Myocyte (in vitro differentiated cells): ENCODE results near the gene KDM3A. TPM values are rescaled to one million over a fixed set of nuclear protein-coding genes. Genes with fewer than 3 reads are reported as not detected.

Experiments
- DNase-seq: peaks from one replicate; pipeline ENCODE4 v3.0.0-alpha.2; 2012; ENCODE audit warnings: low read depth
- total RNA-seq: library from RNA; depleted of rRNA; stranded (reverse); fragments of >200 nt; gene quantifications from 2 replicates; pipeline ENCODE4 v1.2.3, GENCODE V29; 2014

KDM3A gene
- total RNA-seq, 1 donor from 2014 or later = 26.1 TPM

DNA sequence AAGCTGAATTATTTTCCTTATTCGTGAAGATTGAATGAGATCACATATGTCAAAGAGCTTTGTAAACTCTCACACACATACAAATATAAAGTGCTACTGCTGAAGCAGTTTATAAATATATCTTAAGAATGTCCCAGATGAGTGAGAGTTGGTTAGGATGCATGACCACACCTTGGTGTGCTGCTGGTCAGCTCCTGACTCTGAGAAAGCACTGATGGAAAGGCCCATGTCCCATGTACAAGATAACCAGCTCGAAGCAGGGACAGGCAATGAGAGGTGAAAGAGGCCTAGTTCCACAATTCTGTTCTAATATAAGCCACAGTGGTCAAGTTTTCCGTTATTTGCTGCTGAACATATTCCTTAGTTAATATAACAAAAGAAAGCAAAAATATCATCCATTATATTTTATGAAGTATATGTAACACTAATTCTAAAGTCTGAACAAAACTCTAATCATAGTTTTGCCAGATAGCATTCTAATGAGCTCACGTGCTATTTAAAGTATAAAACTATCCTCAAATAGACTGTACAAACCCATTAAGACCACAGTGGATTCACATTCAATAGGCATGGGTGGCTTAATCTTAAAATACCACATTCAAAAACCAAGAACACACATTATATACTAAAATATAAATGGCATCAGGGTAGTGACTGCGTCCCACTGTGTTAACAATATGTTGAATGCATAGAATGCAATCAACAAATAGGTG is 72.9 kb downstream of the KDM3A start:
- peak; percentile 68 for DNase-seq

DNA sequence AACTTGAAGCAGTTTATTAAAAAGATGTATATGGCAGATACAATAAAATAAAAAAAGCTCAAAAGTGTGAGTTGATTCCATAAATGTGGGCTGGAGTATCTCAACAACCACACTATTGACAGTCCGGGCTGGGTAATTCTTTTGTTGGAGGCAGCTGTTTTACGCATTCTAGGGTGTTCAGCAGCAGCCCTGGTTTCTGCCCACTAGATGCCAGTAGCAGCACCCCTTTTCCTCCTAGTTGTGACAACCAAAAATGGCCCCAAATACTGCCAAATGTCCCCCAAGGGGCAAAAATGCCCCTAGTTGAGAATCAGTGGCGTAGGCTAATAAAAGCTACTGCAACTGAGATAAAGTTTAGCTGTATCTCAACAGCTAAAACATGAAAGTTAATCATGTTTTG is 77.3 kb downstream of the KDM3A start:
- DNase-seq = peak; percentile 62

GRCh38 chr2:86519349-86519748 is 78.2 kb downstream of the KDM3A start:
- DNase-seq = no peak

GRCh38 chr2:86520153-86520552 is 79.0 kb downstream of the KDM3A start:
- no peak for DNase-seq

- no peak for DNase-seq
Measured at GRCh38 chr2:86521922-86522321, 80.8 kb downstream of the KDM3A start.

GRCh38 chr2:86522711-86523110 is 81.5 kb downstream of the KDM3A start:
- no peak for DNase-seq

- DNase-seq = no peak
Measured at GRCh38 chr2:86523491-86523890, 82.3 kb downstream of the KDM3A start.

DNA sequence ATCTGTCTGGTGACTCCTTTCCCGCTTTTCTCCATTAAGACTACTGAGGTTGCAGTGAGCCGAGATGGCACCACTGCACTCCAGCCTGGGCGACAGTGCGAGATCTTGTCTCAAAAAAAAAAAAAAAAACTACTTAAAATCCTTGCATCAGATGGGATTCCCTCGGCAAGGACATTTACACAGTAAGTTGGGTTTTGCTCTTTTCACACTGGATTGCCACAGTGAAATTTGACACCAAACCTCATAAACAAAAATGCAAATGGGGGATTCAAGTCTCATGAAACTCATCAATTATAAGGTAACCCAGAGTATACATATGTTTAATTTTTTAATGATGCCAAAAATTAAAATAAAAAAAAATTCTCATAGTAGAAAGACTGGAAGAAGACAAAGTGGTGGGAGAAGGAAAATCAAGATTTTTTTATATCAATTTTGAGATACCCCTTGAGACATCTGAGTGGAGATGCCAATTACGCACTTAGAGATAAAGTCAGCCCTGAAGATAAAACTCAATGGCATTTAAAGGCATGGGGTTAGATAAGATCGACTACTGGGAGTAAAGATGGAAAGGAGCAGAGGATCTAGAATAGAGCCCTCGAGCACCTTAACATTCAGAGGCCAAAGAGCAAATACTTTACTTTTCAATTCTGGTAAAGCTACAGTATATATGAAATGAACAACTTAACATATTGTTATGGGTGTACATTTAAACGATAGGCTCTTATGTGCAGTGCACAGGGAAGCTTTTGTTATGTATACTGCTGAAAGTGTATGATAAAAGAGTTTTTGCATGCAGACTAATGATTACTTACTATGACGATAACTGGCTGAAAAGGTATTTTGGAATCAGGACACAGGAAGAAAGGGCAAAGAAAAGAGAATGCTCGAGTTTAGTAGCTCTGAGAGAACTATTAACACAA is 84.5 kb downstream of the KDM3A start:
- DNase-seq = no peak

GRCh38 chr2:86533589-86533988 is 92.4 kb downstream of the KDM3A start:
- no peak for DNase-seq

DNA sequence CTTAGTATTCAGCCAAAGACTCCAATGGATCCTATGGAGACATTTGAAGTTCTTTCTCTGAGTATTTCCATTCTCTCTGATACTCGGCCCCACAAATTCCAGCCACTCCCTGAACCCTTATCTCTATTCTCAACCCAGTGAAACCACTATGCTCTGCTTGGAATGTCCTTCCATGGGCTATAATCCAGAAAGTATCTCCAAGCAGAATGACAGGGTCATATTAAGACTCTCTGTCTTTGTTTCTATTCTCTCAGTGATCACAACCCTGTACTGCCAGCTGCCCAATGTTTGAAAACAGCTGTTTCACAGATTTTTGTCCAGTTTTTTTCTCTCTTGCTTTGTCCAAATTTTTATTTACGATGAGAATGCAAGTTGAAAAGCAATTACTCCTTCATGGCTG is 100.2 kb downstream of the KDM3A start:
- peak; percentile 75 for DNase-seq

Other genes starting within 250 kb of the KDM3A start
- 71.4 and 93.0 TPM in 2 replicates for gene IMMT, start 245.9 kb upstream of the KDM3A start, total RNA-seq
- 37.9 and 39.4 TPM in 2 replicates for gene MRPL35, start 241.9 kb upstream of the KDM3A start, total RNA-seq
- gene REEP1, start 103.7 kb upstream of the KDM3A start, total RNA-seq = 67.8 and 90.1 TPM in 2 replicates
- gene CHMP3, start 122.1 kb downstream of the KDM3A start, total RNA-seq = 106 and 116 TPM in 2 replicates
- 32.9 and 50.6 TPM in 2 replicates for gene RNF103, start 182.5 kb downstream of the KDM3A start, total RNA-seq